Measurements from ENCODE around the gene PCNX2. TPM values are rescaled to one million over a fixed set of nuclear protein-coding genes. Genes with fewer than 3 reads are reported as not detected.

The PCNX2 gene, protein sequence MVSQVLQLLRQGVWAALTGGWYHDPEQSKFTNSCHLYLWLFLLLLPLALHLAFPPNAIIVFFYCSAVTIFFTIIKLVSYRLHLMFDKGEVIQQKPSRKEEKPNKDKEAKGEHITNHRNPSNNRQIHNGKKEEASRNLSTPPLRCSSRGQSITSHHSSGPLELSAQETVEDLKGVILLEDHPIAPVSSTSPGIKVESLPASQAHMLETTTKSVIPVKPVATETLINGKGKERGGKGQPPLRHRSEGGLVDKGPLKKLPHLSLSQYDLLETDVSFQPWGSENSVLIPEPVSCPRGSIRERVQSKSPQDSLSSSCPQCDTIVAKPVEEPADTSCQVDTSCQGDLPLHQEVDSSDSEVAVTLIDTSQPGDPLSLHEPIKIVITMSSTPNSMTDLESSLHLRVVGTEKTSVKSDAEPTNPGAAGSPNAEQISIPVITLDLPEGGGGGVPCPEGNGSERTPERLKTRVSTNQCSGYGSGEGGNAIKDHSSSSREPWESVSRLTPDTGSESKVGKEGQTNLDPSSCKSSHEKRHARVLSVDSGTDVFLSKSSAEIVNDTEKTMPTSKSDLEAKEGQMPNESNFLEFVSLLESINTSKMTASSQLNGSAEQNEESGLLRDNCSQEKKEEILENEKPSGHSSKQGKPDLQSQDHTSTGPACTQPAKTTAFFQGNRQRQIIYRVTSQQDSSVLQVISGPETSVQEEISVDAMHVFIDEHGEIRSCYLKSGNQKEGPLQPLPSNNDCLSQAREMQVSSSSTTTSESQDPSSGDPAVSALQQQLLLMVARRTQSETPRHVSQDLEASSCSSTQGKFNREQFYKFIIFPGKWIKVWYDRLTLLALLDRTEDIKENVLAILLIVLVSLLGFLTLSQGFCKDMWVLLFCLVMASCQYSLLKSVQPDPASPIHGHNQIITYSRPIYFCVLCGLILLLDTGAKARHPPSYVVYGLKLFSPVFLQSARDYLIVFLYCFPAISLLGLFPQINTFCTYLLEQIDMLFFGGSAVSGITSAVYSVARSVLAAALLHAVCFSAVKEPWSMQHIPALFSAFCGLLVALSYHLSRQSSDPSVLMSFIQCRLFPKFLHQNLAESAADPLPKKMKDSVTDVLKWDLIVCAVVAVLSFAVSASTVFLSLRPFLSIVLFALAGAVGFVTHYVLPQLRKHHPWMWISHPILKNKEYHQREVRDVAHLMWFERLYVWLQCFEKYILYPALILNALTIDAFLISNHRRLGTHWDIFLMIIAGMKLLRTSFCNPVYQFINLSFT (N-terminal part only)
- total RNA-seq, result 10 to 100 TPM; 11.5 to 12.2 TPM

DNA sequence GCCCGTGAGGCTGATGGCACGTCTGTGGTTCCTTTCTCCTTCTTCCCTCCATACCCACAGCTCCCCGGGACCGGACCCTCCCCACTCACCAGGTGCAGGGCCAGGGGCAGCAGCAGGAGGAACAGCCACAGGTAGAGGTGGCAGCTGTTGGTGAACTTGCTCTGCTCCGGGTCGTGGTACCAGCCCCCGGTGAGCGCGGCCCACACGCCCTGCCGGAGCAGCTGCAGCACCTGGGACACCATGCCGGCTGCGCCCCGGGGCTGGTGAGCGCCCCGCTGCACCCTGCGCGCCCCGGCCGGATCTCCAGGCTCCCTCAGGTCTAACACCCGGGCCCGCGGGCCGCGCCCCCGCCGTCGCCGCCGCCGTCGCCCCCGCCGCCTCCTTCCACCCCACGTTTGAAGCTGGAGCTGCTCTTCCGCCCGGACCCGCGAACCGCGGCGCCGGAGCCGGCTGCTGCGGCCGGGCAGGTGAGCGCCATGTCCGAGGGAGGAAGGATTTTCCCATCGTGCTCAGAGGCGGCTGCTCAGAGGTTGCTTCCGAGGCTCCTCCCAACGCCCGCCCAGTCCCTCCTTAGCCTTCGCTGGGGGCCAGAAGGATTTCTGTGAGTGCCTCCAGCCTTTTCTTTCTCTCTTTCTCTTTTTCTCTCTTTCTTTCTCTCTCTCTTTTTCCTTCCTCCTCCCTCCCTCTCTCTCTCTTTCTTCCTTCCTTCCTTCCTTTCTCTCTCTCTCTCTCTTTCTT, at the start of gene PCNX2:
Gene PCNX2, minus strand, starts transcription at position 489 of the 738 bp plus-strand sequence. Its CDS starts 247 bp downstream, at position 242.
- H3K36me3 Mint-ChIP-seq (ENCODE audit: low read depth), result no peaks in the 10 kb centered on the region
- H3K4me3 Mint-ChIP-seq, result peak within 1 kb of the TSS; percentile 91
- intact Hi-C loops (cut with micrococcal nuclease), result loop anchor here (1.0 to 5.0 kb wide), 4 partner anchors 13 to 663 kb away; partner anchors contain the start of genes MAP3K21, NTPCR and SIPA1L2
- no peaks in the 10 kb centered on the region for H3K27me3 Mint-ChIP-seq (ENCODE audit: low read depth)
- peak within 1 kb of the TSS; percentile 90 for H3K27ac Mint-ChIP-seq
- CTCF ChIA-PET, result interaction anchor here (1.1 to 1.6 kb wide), 3 partner anchors 10 to 771 kb away, joined by 3 to 8 read pairs (median 4); no protein-coding TSS in a partner anchor
- H3K9me3 Mint-ChIP-seq, result no peaks in the 10 kb centered on the region
- peaks cover 25% of the 10 kb centered on the region for H3K4me1 Mint-ChIP-seq (ENCODE audit: low read depth)
- DNase-seq, result peak; percentile 77

DNA sequence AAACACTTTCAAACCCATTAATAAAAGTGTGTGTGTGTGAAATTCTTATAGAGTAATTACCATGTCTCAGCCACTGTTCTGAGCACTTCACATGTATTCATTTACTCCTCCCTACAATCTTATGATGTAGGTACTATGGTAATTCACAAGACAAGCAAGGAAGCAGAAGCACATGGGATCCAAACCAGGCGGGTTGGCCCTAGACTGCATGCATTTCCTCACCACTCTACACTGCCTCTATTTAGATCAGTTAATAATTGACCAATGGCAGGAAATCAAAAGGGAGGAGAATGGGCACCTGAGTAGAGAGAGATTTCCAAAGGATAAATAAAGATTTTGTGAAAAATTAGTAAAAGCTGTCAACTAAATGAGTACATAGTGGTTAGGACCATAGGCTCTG, 47.7 kb upstream of the PCNX2 start:
- CTCF ChIA-PET, result no interaction called here
- peaks cover 23% of the 10 kb centered on the region for H3K27me3 Mint-ChIP-seq (ENCODE audit: low read depth)
- no peaks in the 10 kb centered on the region for H3K4me1 Mint-ChIP-seq (ENCODE audit: low read depth)
- no peak overlapping the region for H3K4me3 Mint-ChIP-seq
- H3K9me3 Mint-ChIP-seq, result no peaks in the 10 kb centered on the region
- intact Hi-C loops (cut with micrococcal nuclease), result no loop called here
- H3K27ac Mint-ChIP-seq, result no peak overlapping the region
- H3K36me3 Mint-ChIP-seq (ENCODE audit: low read depth), result no peaks in the 10 kb centered on the region
- no peak for DNase-seq

DNA sequence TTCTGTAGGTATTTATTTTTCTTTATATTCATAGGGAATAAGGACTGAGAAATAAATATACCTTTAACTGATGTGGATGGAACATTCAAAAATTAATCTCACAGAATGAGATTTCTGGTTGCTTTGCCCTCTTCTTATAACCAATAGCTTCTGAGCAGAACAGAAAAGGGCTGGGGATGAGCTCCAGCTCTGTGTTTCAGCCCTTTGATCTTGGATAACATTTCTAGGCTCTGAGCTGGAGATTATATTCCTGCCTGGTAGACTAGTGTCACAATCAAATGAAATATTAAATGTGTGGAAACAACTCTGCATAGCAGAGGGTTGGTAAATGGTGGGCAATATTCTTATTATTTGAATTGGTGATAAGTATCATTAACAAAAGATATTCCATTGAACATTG, 46.6 kb upstream of the PCNX2 start:
- H3K4me1 Mint-ChIP-seq (ENCODE audit: low read depth), result no peaks in the 10 kb centered on the region
- H3K36me3 Mint-ChIP-seq (ENCODE audit: low read depth), result no peaks in the 10 kb centered on the region
- H3K27ac Mint-ChIP-seq, result no peak overlapping the region
- no peak overlapping the region for H3K4me3 Mint-ChIP-seq
- CTCF ChIA-PET, result no interaction called here
- peaks cover 25% of the 10 kb centered on the region for H3K27me3 Mint-ChIP-seq (ENCODE audit: low read depth)
- intact Hi-C loops (cut with micrococcal nuclease), result no loop called here
- no peak for DNase-seq
- H3K9me3 Mint-ChIP-seq, result no peaks in the 10 kb centered on the region

DNA sequence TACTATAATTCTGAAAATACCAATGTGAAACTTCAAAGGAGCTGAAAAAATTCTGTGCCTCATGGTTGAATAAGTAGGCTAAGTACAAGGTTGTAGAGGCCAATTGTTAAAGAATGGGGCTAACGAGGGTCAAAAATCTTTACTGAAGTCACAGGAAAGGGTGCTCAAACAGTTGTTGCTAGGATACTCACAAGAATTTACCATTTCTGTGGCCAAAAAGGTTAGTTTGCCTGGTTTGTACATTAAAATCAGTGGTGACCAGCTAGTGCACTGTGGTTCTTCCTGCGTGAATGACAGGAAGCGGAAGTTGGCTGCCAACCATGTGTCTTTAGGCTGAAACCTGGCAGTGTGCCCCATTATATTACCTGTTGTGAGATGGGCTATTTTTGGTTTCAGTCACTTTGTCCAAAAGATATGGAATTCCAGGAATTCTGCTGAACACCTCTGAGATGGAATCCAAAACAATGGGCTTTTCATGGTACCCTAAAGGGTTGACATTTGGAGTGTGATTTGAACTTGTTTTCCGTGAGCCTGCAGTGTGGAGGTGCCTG, 45.5 kb upstream of the PCNX2 start:
- Mint-ChIP-seq H3K27me3 (ENCODE audit: low read depth) (peaks cover 31% of the 10 kb centered on the region), H3K4me1 (ENCODE audit: low read depth) (no peaks in the 10 kb centered on the region), H3K36me3 (ENCODE audit: low read depth) (no peaks in the 10 kb centered on the region), H3K4me3 (no peak overlapping the region), H3K27ac (no peak overlapping the region), H3K9me3 (no peaks in the 10 kb centered on the region)
- intact Hi-C loops (cut with micrococcal nuclease), result no loop called here
- CTCF ChIA-PET, result no interaction called here
- no peak for DNase-seq

DNA sequence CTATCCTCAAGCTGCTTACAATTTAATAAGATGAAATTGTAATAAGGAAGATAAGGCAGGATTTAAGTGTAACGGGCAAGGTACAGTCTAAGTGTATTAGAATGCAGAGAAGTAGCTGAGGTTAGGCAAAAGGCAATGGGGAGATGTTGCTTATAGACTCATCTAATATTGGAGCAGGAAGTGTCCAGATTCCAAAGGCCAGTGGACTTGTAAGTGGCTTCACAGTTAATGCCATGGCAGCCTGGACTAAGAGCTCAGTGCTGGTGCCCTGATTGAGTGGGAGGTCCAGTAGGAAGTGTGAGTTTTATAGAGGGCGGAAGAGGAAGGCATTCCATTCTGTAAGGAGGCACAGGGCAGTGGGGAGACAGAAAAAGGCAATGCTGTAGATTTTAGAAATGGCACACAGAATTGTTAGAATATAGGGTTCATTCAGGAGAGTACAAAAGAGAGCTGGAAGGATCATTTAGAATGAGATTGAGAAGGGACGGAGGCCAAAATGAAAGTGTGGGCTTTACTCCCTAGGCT, 44.6 kb upstream of the PCNX2 start:
- H3K36me3 Mint-ChIP-seq (ENCODE audit: low read depth), result no peaks in the 10 kb centered on the region
- peaks cover 31% of the 10 kb centered on the region for H3K27me3 Mint-ChIP-seq (ENCODE audit: low read depth)
- intact Hi-C loops (cut with micrococcal nuclease), result no loop called here
- CTCF ChIA-PET, result no interaction called here
- H3K9me3 Mint-ChIP-seq, result no peaks in the 10 kb centered on the region
- H3K4me1 Mint-ChIP-seq (ENCODE audit: low read depth), result no peaks in the 10 kb centered on the region
- no peak overlapping the region for H3K4me3 Mint-ChIP-seq
- DNase-seq, result no peak
- H3K27ac Mint-ChIP-seq, result no peak overlapping the region

DNA sequence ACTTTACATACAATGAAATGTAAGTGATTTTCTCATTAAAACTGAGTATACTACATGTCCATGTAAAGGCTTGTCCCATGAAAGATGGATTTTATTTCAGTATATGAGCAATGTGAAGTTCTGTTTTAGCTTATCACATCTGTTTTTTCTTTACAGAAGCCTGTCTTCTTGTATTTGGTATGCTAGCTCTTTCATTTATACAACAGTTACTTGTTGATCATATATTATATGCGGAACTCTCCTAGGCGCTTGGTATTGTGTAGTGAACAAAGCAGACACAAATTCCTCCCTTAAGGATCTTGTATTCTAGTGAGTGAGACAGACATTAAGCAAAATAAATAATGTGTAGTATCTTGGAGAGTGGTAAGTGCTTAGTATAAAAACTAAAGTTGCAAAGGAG, 42.6 kb upstream of the PCNX2 start:
- intact Hi-C loops (cut with micrococcal nuclease), result no loop called here
- Mint-ChIP-seq H3K9me3 (no peaks in the 10 kb centered on the region), H3K27me3 (ENCODE audit: low read depth) (peaks cover 33% of the 10 kb centered on the region), H3K4me1 (ENCODE audit: low read depth) (no peaks in the 10 kb centered on the region), H3K4me3 (no peak overlapping the region), H3K27ac (no peak overlapping the region), H3K36me3 (ENCODE audit: low read depth) (no peaks in the 10 kb centered on the region)
- no peak for DNase-seq
- CTCF ChIA-PET, result no interaction called here

DNA sequence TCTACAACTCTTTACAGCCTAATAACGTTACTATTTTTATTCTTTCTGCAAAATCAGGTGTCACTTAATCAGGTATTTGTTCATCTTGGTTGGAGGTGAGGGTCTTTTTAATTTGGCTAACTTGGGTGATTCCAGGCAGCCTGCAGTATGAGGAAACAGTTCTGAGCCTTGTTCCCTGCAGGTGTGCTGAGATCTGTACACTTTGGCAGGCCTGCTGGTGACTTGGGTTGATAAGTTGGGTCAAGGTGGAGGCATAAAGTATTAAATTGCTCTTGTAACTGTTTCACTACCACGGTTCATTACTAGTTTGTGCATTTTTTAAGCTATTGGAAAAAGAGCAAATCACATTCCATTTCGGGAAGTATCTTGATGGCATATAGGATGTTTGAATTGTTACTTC, 42.0 kb upstream of the PCNX2 start:
- H3K36me3 Mint-ChIP-seq (ENCODE audit: low read depth), result no peaks in the 10 kb centered on the region
- no peaks in the 10 kb centered on the region for H3K4me1 Mint-ChIP-seq (ENCODE audit: low read depth)
- DNase-seq, result no peak
- H3K4me3 Mint-ChIP-seq, result no peak overlapping the region
- CTCF ChIA-PET, result interaction anchor here (0.7 kb wide), 1 partner anchor 103 kb away, joined by 4 read pairs; no protein-coding TSS in a partner anchor
- H3K27ac Mint-ChIP-seq, result no peak overlapping the region
- intact Hi-C loops (cut with micrococcal nuclease), result no loop called here
- no peaks in the 10 kb centered on the region for H3K9me3 Mint-ChIP-seq
- H3K27me3 Mint-ChIP-seq (ENCODE audit: low read depth), result peaks cover 33% of the 10 kb centered on the region

DNA sequence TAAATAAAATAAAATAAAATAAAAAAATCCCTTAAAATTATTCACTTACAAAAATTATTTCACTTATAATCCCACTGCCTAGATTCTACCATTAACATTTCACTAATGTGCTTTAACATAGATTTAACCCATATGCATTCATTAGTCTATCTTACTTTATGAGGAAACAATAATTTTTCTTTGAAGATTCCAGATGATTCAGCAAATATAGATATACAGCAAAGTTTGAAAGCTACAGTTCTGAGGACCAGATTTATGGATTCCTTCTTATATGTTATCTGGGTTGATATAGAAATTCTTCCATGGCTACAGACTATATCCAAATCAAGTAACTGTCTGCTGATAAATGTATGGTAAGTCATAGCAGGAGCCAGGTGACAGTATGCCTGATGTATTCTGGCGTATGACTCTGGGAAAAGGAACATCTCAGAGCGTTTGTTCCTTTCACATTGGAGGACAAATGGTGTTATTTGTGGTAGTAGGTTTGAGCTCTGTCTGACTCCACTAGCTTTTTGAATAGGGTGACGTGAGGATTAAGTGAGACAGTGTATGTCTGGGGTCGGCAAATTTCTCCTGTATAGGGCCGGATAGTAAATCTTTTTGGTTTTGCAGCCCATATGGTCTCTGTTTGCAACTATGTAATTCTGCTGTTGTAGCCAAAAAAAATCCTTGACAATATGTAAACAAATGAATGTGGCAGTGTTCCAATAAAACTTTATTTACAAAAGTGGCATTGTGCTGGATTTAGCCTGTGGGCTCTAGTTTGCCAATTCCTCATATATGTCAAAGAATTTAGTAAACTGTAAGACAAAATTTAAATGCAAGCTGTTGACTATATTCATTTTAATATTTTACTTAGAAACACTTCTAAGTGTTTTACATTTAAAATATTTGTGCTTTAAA, 41.3 kb upstream of the PCNX2 start:
- Mint-ChIP-seq H3K4me1 (ENCODE audit: low read depth) (no peaks in the 10 kb centered on the region), H3K36me3 (ENCODE audit: low read depth) (no peaks in the 10 kb centered on the region), H3K4me3 (no peak overlapping the region), H3K27me3 (ENCODE audit: low read depth) (peaks cover 33% of the 10 kb centered on the region), H3K27ac (no peak overlapping the region), H3K9me3 (no peaks in the 10 kb centered on the region)
- CTCF ChIA-PET, result interaction anchor here (0.7 kb wide), 1 partner anchor 104 kb away, joined by 4 read pairs; no protein-coding TSS in a partner anchor
- intact Hi-C loops (cut with micrococcal nuclease), result no loop called here
- DNase-seq, result no peak

DNA sequence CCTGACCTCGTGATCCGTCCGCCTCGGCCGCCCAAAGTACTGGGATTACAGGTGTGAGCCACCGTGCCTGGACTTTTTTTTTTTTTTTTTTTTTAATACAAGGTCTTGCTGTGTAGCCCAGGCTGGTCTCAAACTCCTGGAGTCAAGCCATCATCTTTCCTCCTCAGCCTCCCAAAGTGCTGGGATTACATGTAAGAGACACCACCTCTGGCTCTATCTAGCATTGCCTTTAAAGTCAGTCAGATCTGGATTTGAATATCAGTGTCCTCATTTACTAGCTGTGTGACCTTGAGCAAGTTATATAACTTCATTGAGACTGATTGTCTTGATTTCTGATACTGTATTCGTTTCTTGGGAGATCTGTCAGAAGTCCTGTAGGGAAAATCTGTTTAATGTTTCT, 38.6 kb upstream of the PCNX2 start:
- no peak for DNase-seq
- Mint-ChIP-seq H3K4me3 (no peak overlapping the region), H3K36me3 (ENCODE audit: low read depth) (no peaks in the 10 kb centered on the region), H3K9me3 (no peaks in the 10 kb centered on the region), H3K27ac (no peak overlapping the region), H3K27me3 (ENCODE audit: low read depth) (peaks cover 29% of the 10 kb centered on the region), H3K4me1 (ENCODE audit: low read depth) (peaks cover 4% of the 10 kb centered on the region)
- CTCF ChIA-PET, result no interaction called here
- intact Hi-C loops (cut with micrococcal nuclease), result no loop called here

DNA sequence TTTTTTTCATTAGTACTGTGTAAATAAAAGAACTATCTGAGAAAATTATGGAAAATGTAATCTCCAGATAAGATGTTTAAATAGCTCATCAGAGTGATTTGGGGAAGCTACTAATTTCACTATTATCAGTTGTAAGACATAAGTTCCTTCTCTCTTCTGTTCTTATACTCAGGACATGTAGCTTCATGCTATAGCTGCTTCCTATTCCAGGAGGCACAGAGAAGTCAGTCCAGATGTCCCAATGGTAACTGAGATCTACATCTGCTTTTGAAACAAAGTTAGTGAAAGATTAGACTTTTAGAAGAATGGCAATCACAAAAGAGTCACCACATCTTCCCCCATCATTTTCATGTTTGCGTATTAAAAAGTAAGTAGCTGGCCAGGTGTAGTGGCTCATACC, 37.6 kb upstream of the PCNX2 start:
- CTCF ChIA-PET, result interaction anchor here (1.0 to 1.6 kb wide), 2 partner anchors 28 kb away, joined by 4 to 5 read pairs; no protein-coding TSS in a partner anchor
- H3K9me3 Mint-ChIP-seq, result no peaks in the 10 kb centered on the region
- H3K27me3 Mint-ChIP-seq (ENCODE audit: low read depth), result peaks cover 24% of the 10 kb centered on the region
- no peaks in the 10 kb centered on the region for H3K36me3 Mint-ChIP-seq (ENCODE audit: low read depth)
- H3K4me3 Mint-ChIP-seq, result no peak overlapping the region
- no peak overlapping the region for H3K27ac Mint-ChIP-seq
- intact Hi-C loops (cut with micrococcal nuclease), result no loop called here
- peaks cover 7% of the 10 kb centered on the region for H3K4me1 Mint-ChIP-seq (ENCODE audit: low read depth)
- DNase-seq, result no peak

Data from activated naive CD4-positive, alpha-beta T cell treated with anti-CD3 and anti-CD28 coated beads for 36 hours (primary cell).